HEK293T (cell line): Measurements from ENCODE around the gene DNAH17.

Source experiments
- BHLHE40 ChIP-seq: fragments of 450-650 bp; IDR thresholded peaks from 2 replicates; pipeline ENCODE4 v1.6.1; 2016; ENCODE audit warnings: mild to moderate bottlenecking, moderate library complexity, borderline replicate concordance
- FOXK2 ChIP-seq: fragments of 450-650 bp; IDR thresholded peaks from 2 replicates; pipeline ENCODE4 v1.6.1; 2016; ENCODE audit warnings: mild to moderate bottlenecking
- FOXM1 ChIP-seq: fragments of 450-650 bp; IDR thresholded peaks from 2 replicates; pipeline ENCODE4 v1.6.1; 2017; ENCODE audit warnings: mild to moderate bottlenecking, borderline replicate concordance
- TARDBP ChIP-seq: fragments of 450-650 bp; IDR thresholded peaks from 2 replicates; pipeline ENCODE4 v1.6.1; 2016
- TF ChIP-seq, protein P1 (sequence below): fragments of 450-650 bp; IDR thresholded peaks from 2 replicates; pipeline ENCODE4 v1.6.1; 2016

DNA sequence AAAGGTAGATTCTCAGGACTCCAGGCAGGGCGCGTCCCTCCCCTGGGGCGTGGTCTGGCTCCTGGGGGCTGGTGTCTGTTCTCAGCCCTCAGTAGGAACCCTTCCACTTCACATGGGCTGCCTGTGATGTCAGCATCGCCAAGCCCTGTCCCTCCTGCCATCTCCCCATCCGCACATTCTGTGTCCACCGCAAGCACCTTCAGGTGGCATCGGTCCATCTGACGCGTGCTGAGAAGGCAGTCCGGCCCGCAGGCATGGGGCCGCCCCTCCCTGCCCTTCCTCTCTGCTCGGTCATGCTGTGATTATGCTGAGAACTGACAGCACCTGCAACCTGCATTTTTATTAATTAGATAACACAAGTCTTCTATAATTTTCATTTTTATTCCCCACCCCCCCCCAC, 12.7 kb upstream of the DNAH17 start:
- TF ChIP-seq TARDBP, result no peak
- TF ChIP-seq, protein P1, sequence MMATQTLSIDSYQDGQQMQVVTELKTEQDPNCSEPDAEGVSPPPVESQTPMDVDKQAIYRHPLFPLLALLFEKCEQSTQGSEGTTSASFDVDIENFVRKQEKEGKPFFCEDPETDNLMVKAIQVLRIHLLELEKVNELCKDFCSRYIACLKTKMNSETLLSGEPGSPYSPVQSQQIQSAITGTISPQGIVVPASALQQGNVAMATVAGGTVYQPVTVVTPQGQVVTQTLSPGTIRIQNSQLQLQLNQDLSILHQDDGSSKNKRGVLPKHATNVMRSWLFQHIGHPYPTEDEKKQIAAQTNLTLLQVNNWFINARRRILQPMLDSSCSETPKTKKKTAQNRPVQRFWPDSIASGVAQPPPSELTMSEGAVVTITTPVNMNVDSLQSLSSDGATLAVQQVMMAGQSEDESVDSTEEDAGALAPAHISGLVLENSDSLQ, result no peak
- no peak for TF ChIP-seq FOXM1
- TF ChIP-seq FOXK2, result no peak
- no peak for TF ChIP-seq BHLHE40
